GM10266 (cell line): Measurements from ENCODE around the gene HTR4.

Source experiments
- DNase-seq: peaks from one replicate; pipeline ENCODE4 v3.0.0; 2012; ENCODE audit errors: extremely low spot score
- CTCF ChIP-seq: IDR thresholded peaks from 2 replicates; pipeline ENCODE4 v1.5.1; 2012; ENCODE audit warnings: mild to moderate bottlenecking, low read depth; ENCODE audit not compliant: control insufficient read depth, insufficient read depth; ENCODE audit errors: missing control alignments

Gene HTR4

GRCh38 chr5:148491793-148492184 is 162.5 kb downstream of the HTR4 start:
- no peak for DNase-seq
- no peak for TF ChIP-seq CTCF

GRCh38 chr5:148491015-148491792 is 163.1 kb downstream of the HTR4 start:
- TF ChIP-seq CTCF: no peak
- no peak for DNase-seq

- no peak for TF ChIP-seq CTCF
- no peak for DNase-seq
Observed at GRCh38 chr5:148488757-148489156, 165.6 kb downstream of the HTR4 start.

- TF ChIP-seq CTCF: no peak
- no peak for DNase-seq
Observed at GRCh38 chr5:148486456-148486855, 167.9 kb downstream of the HTR4 start.

- no peak for TF ChIP-seq CTCF
- no peak for DNase-seq
Observed at GRCh38 chr5:148484651-148485050, 169.7 kb downstream of the HTR4 start.

- DNase-seq: no peak
- no peak for TF ChIP-seq CTCF
Observed at GRCh38 chr5:148483750-148484149, 170.6 kb downstream of the HTR4 start.

GRCh38 chr5:148482697-148483462 is 171.4 kb downstream of the HTR4 start:
- DNase-seq: peak; percentile 57
- TF ChIP-seq CTCF: peak; percentile 83
